Measurements from ENCODE around the gene CXCL5.
"Not testable (repeated sequence)": the region's sequence is repeated elsewhere in the genome, so short reads cannot be mapped to it uniquely, and the experiment has no call there.

CXCL5 gene

GRCh38 chr4:73967866-73968265, 30.6 kb downstream of the CXCL5 start:
- DNase-seq, result no peak

GRCh38 chr4:73964862-73965611, 33.4 kb downstream of the CXCL5 start:
- DNase-seq, result no peak

- no peak for DNase-seq
These were observed 35.8 kb downstream of the CXCL5 start for GRCh38 chr4:73962724-73963123.

- DNase-seq, result not testable (repeated sequence)
These were observed 39.4 kb downstream of the CXCL5 start for GRCh38 chr4:73959041-73959440.

GRCh38 chr4:73952352-73952751, 46.1 kb downstream of the CXCL5 start:
- DNase-seq, result no peak

GRCh38 chr4:73950376-73950920, 48.0 kb downstream of the CXCL5 start:
- not testable (repeated sequence) for DNase-seq

- no peak for DNase-seq
These were observed 49.3 kb downstream of the CXCL5 start for GRCh38 chr4:73948990-73949706.

- no peak for DNase-seq
These were observed 50.2 kb downstream of the CXCL5 start for GRCh38 chr4:73948291-73948690.

- no peak for DNase-seq
These were observed 51.1 kb downstream of the CXCL5 start for GRCh38 chr4:73947239-73947985.

GRCh38 chr4:73945674-73946449, 52.6 kb downstream of the CXCL5 start:
- DNase-seq, result no peak
